HL-60 (cell line): Measurements from ENCODE around the gene EYS.

Source experiments
- DNase-seq, 2 experiments: peaks; one replicate each; pipeline ENCODE4 v3.0.0-alpha.2; 2010 to 2020; ENCODE audit warnings: low read depth in 1 of 2, low spot score in 1 of 2
- H3K27ac ChIP-seq: fragments of 250-450 bp; sonication (Bioruptor Pico); replicated peaks from 2 replicates; pipeline ENCODE4 v1.5.1; 2020; ENCODE audit warnings: mild to moderate bottlenecking, moderate library complexity
- H3K27me3 ChIP-seq: fragments of 250-450 bp; sonication (Bioruptor Pico); 2 replicates; pipeline ENCODE4 v1.5.1; 2021; ENCODE audit warnings: mild to moderate bottlenecking, moderate library complexity; ENCODE audit not compliant: insufficient read depth, poor library complexity, severe bottlenecking
- H3K4me3 ChIP-seq: replicated peaks from 2 replicates; pipeline ENCODE4 v1.5.1; 2011; ENCODE audit warnings: mild to moderate bottlenecking, control low read depth, low read length; ENCODE audit not compliant: insufficient read depth
- CTCF ChIP-seq: IDR thresholded peaks from one replicate; pipeline ENCODE4 v1.5.1; 2011; ENCODE audit warnings: low read length, control low read depth, inconsistent platforms; ENCODE audit not compliant: insufficient read depth
- GABPA ChIP-seq: IDR thresholded peaks from 2 replicates; pipeline ENCODE4 v1.6.1; 2012; ENCODE audit warnings: low read depth
- POLR2AphosphoS5 ChIP-seq: IDR thresholded peaks from 2 replicates; pipeline ENCODE4 v1.6.1; 2012; ENCODE audit warnings: low read depth
- REST ChIP-seq: IDR thresholded peaks from 2 replicates; pipeline ENCODE4 v1.6.1; 2012; ENCODE audit warnings: low read depth; ENCODE audit not compliant: insufficient replicate concordance
- SPI1 ChIP-seq: IDR thresholded peaks from 2 replicates; pipeline ENCODE4 v1.6.1; 2012; ENCODE audit warnings: low read depth, mild to moderate bottlenecking, borderline replicate concordance

Gene EYS

GRCh38 chr6:64904616-64905015 is 802.4 kb downstream of the EYS start:
- H3K27ac ChIP-seq, result no peak overlapping the region
- no peaks in the 10 kb centered on the region for H3K27me3 ChIP-seq
- TF ChIP-seq CTCF (no peak), POLR2AphosphoS5 (no peak), REST (no peak), SPI1 (no peak), GABPA (no peak)
- DNase-seq, result no peak
- H3K4me3 ChIP-seq, result no peak overlapping the region

GRCh38 chr6:64902596-64902995 is 804.4 kb downstream of the EYS start:
- no peak overlapping the region for H3K4me3 ChIP-seq
- DNase-seq, result no peak
- no peaks in the 10 kb centered on the region for H3K27me3 ChIP-seq
- TF ChIP-seq CTCF (no peak), GABPA (no peak), POLR2AphosphoS5 (no peak), REST (no peak), SPI1 (no peak)
- no peak overlapping the region for H3K27ac ChIP-seq

- H3K27ac ChIP-seq, result no peak overlapping the region
- no peak overlapping the region for H3K4me3 ChIP-seq
- H3K27me3 ChIP-seq, result no peaks in the 10 kb centered on the region
- no peak for DNase-seq
- TF ChIP-seq SPI1 (no peak), GABPA (no peak), POLR2AphosphoS5 (no peak), REST (no peak), CTCF (no peak)
Measured at GRCh38 chr6:64896939-64897338, 810.1 kb downstream of the EYS start.
